Measurements from ENCODE around the gene UBAP2L. TPM values are rescaled to one million over a fixed set of nuclear protein-coding genes. Genes with fewer than 3 reads are reported as not detected.

UBAP2L gene
- total RNA-seq, 1 donor from 2014 or later, result 218 TPM

GRCh38 chr1:154237435-154237834, 16.7 kb downstream of the UBAP2L start:
- Mint-ChIP-seq H3K27ac (ENCODE audit: unreplicated experiment) (no peak overlapping the region), H3K4me3 (ENCODE audit: unreplicated experiment) (no peak overlapping the region), H3K4me1 (ENCODE audit: low read depth, unreplicated experiment) (no peaks in the 10 kb centered on the region), H3K9me3 (ENCODE audit: unreplicated experiment) (no peaks in the 10 kb centered on the region), H3K27me3 (ENCODE audit: low read depth, unreplicated experiment) (no peaks in the 10 kb centered on the region), H3K36me3 (ENCODE audit: low read depth, unreplicated experiment) (peaks cover 34% of the 10 kb centered on the region)
- no peak overlapping the region for H3K27ac ChIP-seq (ENCODE audit: low read depth, low read length)
- no peaks in the 10 kb centered on the region for H3K9me3 ChIP-seq (ENCODE audit: insufficient read depth, low read depth, low read length)
- H3K4me1 ChIP-seq (ENCODE audit: insufficient read depth, low read length), result no peaks in the 10 kb centered on the region
- FAIRE-seq (no peak), DNase-seq (ENCODE audit: low read depth) (no peak)
- no peaks in the 10 kb centered on the region for H3K27me3 ChIP-seq (ENCODE audit: insufficient read depth, low read length)
- no peak overlapping the region for H3K9ac ChIP-seq (ENCODE audit: low read length)
- no peak for TF ChIP-seq CTCF (IDR thresholded peaks at IDR 0.05; ENCODE audit: insufficient read depth, low read depth, low read length)
- TF ChIP-seq EZH2 (IDR thresholded peaks at IDR 0.05; ENCODE audit: insufficient read depth, low read length), result no peak
- H3K36me3 ChIP-seq (ENCODE audit: insufficient read depth, low read length), result peaks cover 58% of the 10 kb centered on the region
- peaks cover 79% of the 10 kb centered on the region for H4K20me1 ChIP-seq (ENCODE audit: insufficient read depth, low read length)
- H3K79me2 ChIP-seq (ENCODE audit: insufficient read depth, low read length), result peaks cover 76% of the 10 kb centered on the region
- H3K4me3 ChIP-seq (ENCODE audit: insufficient read depth, low read depth, low read length), result no peak overlapping the region
- no peak overlapping the region for H3K4me2 ChIP-seq (ENCODE audit: low read length)
- no peak overlapping the region for H2AFZ ChIP-seq (ENCODE audit: low read depth, low read length)

- Histone ChIP-seq H3K79me2 (ENCODE audit: insufficient read depth, low read length) (peaks cover 71% of the 10 kb centered on the region), H3K4me1 (ENCODE audit: insufficient read depth, low read length) (no peaks in the 10 kb centered on the region), H4K20me1 (ENCODE audit: insufficient read depth, low read length) (peaks cover 79% of the 10 kb centered on the region), H3K27ac (ENCODE audit: low read depth, low read length) (no peak overlapping the region), H3K4me2 (ENCODE audit: low read length) (no peak overlapping the region), H3K4me3 (ENCODE audit: insufficient read depth, low read depth, low read length) (no peak overlapping the region), H3K9ac (ENCODE audit: low read length) (no peak overlapping the region), H3K36me3 (ENCODE audit: insufficient read depth, low read length) (peaks cover 61% of the 10 kb centered on the region), H3K9me3 (ENCODE audit: insufficient read depth, low read depth, low read length) (no peaks in the 10 kb centered on the region), H3K27me3 (ENCODE audit: insufficient read depth, low read length) (no peaks in the 10 kb centered on the region), H2AFZ (ENCODE audit: low read depth, low read length) (no peak overlapping the region)
- H3K9me3 Mint-ChIP-seq (ENCODE audit: unreplicated experiment), result no peaks in the 10 kb centered on the region
- no peaks in the 10 kb centered on the region for H3K27me3 Mint-ChIP-seq (ENCODE audit: low read depth, unreplicated experiment)
- no peak overlapping the region for H3K27ac Mint-ChIP-seq (ENCODE audit: unreplicated experiment)
- FAIRE-seq (no peak), DNase-seq (ENCODE audit: low read depth) (no peak)
- peaks cover under 1% of the 10 kb centered on the region for H3K4me1 Mint-ChIP-seq (ENCODE audit: low read depth, unreplicated experiment)
- TF ChIP-seq EZH2 (IDR thresholded peaks at IDR 0.05; ENCODE audit: insufficient read depth, low read length), result no peak
- TF ChIP-seq CTCF (IDR thresholded peaks at IDR 0.05; ENCODE audit: insufficient read depth, low read depth, low read length), result no peak
- peaks cover 35% of the 10 kb centered on the region for H3K36me3 Mint-ChIP-seq (ENCODE audit: low read depth, unreplicated experiment)
- H3K4me3 Mint-ChIP-seq (ENCODE audit: unreplicated experiment), result no peak overlapping the region
Measured at GRCh38 chr1:154237880-154238506, 17.2 kb downstream of the UBAP2L start.

- Mint-ChIP-seq H3K36me3 (ENCODE audit: low read depth, unreplicated experiment) (peaks cover 36% of the 10 kb centered on the region), H3K9me3 (ENCODE audit: unreplicated experiment) (no peaks in the 10 kb centered on the region), H3K27ac (ENCODE audit: unreplicated experiment) (no peak overlapping the region), H3K4me1 (ENCODE audit: low read depth, unreplicated experiment) (peaks cover 3% of the 10 kb centered on the region), H3K27me3 (ENCODE audit: low read depth, unreplicated experiment) (no peaks in the 10 kb centered on the region), H3K4me3 (ENCODE audit: unreplicated experiment) (no peak overlapping the region)
- H3K4me2 ChIP-seq (ENCODE audit: low read length), result no peak overlapping the region
- no peaks in the 10 kb centered on the region for H3K4me1 ChIP-seq (ENCODE audit: insufficient read depth, low read length)
- DNase-seq (ENCODE audit: low read depth), result no peak
- no peak for FAIRE-seq
- peaks cover 68% of the 10 kb centered on the region for H3K79me2 ChIP-seq (ENCODE audit: insufficient read depth, low read length)
- H3K27me3 ChIP-seq (ENCODE audit: insufficient read depth, low read length), result no peaks in the 10 kb centered on the region
- no peaks in the 10 kb centered on the region for H3K9me3 ChIP-seq (ENCODE audit: insufficient read depth, low read depth, low read length)
- H3K27ac ChIP-seq (ENCODE audit: low read depth, low read length), result no peak overlapping the region
- TF ChIP-seq CTCF (IDR thresholded peaks at IDR 0.05; ENCODE audit: insufficient read depth, low read depth, low read length) (no peak), EZH2 (IDR thresholded peaks at IDR 0.05; ENCODE audit: insufficient read depth, low read length) (no peak)
- no peak overlapping the region for H3K4me3 ChIP-seq (ENCODE audit: insufficient read depth, low read depth, low read length)
- H2AFZ ChIP-seq (ENCODE audit: low read depth, low read length), result no peak overlapping the region
- no peak overlapping the region for H3K9ac ChIP-seq (ENCODE audit: low read length)
- peaks cover 71% of the 10 kb centered on the region for H3K36me3 ChIP-seq (ENCODE audit: insufficient read depth, low read length)
- peaks cover 80% of the 10 kb centered on the region for H4K20me1 ChIP-seq (ENCODE audit: insufficient read depth, low read length)
Measured at GRCh38 chr1:154239491-154239890, 18.7 kb downstream of the UBAP2L start.
